ENCODE measurements around the gene ERCC2.

- no peak for TF ChIP-seq CTCF (conservative IDR thresholded peaks at IDR 0.05; ENCODE audit: low read length)
- no peak for TF ChIP-seq EZH2phosphoT487 (IDR thresholded peaks at IDR 0.05; ENCODE audit: borderline replicate concordance)
These were observed 5.7 kb downstream of the ERCC2 start for GRCh38 chr19:45364696-45365095.
